OCI-LY1 (cell line): ENCODE results near the gene LHX5.

Experiments
- H2AFZ ChIP-seq: fragments of 200-600 bp; sonication (generic), shearing (Covaris generic); 2 replicates; pipeline ENCODE4 v1.6.0; 2014; ENCODE audit warnings: antibody characterized with exemption, mild to moderate bottlenecking, low read length
- H3F3A ChIP-seq: fragments of 200-600 bp; sonication (generic), shearing (Covaris generic); 2 replicates; pipeline ENCODE4 v1.6.0; 2014; ENCODE audit warnings: mild to moderate bottlenecking, antibody characterized with exemption, low read length, moderate library complexity; ENCODE audit not compliant: insufficient read depth
- H3K27ac ChIP-seq: fragments of 200-600 bp; sonication (generic); 2 replicates; pipeline ENCODE4 v1.5.1; 2014; ENCODE audit warnings: low read length, mixed run types, mild to moderate bottlenecking, low read depth; ENCODE audit not compliant: poor library complexity, severe bottlenecking
- H3K27me3 ChIP-seq: fragments of 200-600 bp; sonication (generic); 2 replicates; pipeline ENCODE4 v1.6.0; 2014; ENCODE audit warnings: antibody characterized with exemption, mild to moderate bottlenecking, low read length, moderate library complexity; ENCODE audit not compliant: insufficient read depth
- H3K36me3 ChIP-seq: fragments of 200-600 bp; sonication (generic); 2 replicates; pipeline ENCODE4 v1.6.1; 2014; ENCODE audit warnings: mild to moderate bottlenecking, antibody characterized with exemption, low read length, moderate library complexity, mixed read lengths; ENCODE audit not compliant: insufficient read depth
- H3K4me1 ChIP-seq: fragments of 200-600 bp; sonication (generic); 2 replicates; pipeline ENCODE4 v1.5.1; 2014; ENCODE audit warnings: mild to moderate bottlenecking, low read length, moderate library complexity; ENCODE audit not compliant: insufficient read depth, severe bottlenecking
- H3K4me2 ChIP-seq: fragments of 200-600 bp; sonication (generic), shearing (Covaris generic); 2 replicates; pipeline ENCODE4 v1.6.1; 2014; ENCODE audit warnings: low read length
- H3K4me3 ChIP-seq: fragments of 200-600 bp; sonication (generic); 2 replicates; pipeline ENCODE4 v1.5.1; 2014; ENCODE audit warnings: low read length, low read depth, mild to moderate bottlenecking, mixed read lengths; ENCODE audit not compliant: poor library complexity, severe bottlenecking
- H3K79me2 ChIP-seq: fragments of 200-600 bp; shearing (Covaris generic); 2 replicates; pipeline ENCODE4 v1.6.1; 2016; ENCODE audit warnings: mixed run types, low read length, mixed read lengths; ENCODE audit not compliant: insufficient read depth
- H3K9ac ChIP-seq: fragments of 200-600 bp; sonication (generic), shearing (Covaris generic); 2 replicates; pipeline ENCODE4 v1.6.1; 2014; ENCODE audit warnings: mild to moderate bottlenecking, low read length, mixed read lengths
- H3K9me2 ChIP-seq: fragments of 200-600 bp; sonication (generic), shearing (Covaris generic); 2 replicates; pipeline ENCODE4 v1.6.1; 2014; ENCODE audit warnings: low read depth, mild to moderate bottlenecking, low read length, mixed read lengths
- H3K9me3 ChIP-seq: fragments of 200-600 bp; shearing (Covaris generic); 2 replicates; pipeline ENCODE4 v1.6.1; 2014; ENCODE audit warnings: low read length, mixed read lengths
- H4K20me1 ChIP-seq: fragments of 200-600 bp; sonication (generic), shearing (Covaris generic); 2 replicates; pipeline ENCODE4 v1.6.0; 2016; ENCODE audit warnings: mild to moderate bottlenecking, low read length; ENCODE audit not compliant: insufficient read depth
- EZH2 ChIP-seq: fragments of 200-600 bp; sonication (generic), shearing (Covaris generic); IDR thresholded peaks from 2 replicates; pipeline ENCODE4 v1.8.0; 2017; ENCODE audit warnings: borderline replicate concordance, mixed run types, mild to moderate bottlenecking, antibody characterized with exemption, low read length, moderate library complexity, mixed read lengths
- TF ChIP-seq, protein P1 (sequence below): fragments of 200-600 bp; sonication (generic), shearing (Covaris generic); IDR thresholded peaks from 2 replicates; pipeline ENCODE4 v1.5.1; 2017; ENCODE audit warnings: mild to moderate bottlenecking, antibody characterized with exemption, low read length, moderate library complexity, mixed read lengths

Gene LHX5

DNA sequence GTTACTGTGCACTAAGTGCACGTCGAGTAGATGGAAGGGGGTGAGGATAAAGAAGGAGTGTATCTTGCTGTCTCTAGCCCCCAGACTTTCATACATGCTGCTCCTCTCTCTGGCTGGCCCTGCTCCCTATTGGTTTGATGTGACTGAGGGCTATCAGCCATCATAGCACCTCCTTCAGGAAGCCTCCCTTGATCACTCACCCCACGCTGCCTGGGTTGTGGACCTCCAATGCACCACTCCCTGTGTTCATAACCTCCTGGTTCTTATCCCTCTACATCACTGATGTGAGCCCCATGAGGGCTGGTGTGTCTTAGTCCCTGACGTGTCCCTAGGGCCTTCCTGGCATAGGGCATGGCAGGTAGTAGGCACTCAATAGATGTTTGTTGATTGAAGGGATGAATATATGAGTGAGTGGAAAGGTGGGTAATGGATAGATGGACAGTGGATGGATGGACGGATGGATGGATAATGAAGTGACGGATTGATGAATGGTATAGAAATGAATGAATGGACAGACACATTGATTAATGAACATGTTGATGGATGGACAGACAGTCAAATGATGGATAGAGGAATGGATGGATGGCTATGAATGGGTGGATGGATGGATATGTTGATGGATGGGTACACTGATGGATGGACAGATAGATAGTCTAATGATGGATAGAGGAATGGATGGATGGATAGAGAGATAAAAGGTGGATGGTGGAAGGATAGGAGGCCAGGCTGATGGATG lies 34.5 kb downstream of the LHX5 start:
- no peak overlapping the region for H3K4me2 ChIP-seq
- no peaks in the 10 kb centered on the region for H3K79me2 ChIP-seq

DNA sequence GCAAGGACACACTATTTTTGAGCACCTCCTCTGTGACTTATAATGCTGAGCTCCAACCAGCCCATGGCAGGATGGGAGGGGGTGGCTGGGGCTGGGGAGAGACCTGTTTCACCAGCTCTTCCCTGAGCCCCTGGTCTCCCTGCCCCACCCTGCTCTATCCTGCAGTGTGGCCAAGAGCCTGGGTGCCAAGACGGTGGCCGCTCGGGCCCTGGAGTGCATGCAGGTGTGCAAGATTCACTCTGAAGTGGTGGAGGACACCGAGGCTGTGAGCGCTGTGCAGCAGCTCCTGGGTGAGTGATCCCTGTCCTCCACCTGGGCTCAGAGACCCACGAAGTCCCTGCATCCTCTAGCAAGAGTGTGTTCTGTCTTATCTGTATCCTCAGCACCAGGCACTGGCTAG lies 35.1 kb downstream of the LHX5 start:
- no peaks in the 10 kb centered on the region for H3K4me1 ChIP-seq
- no peaks in the 10 kb centered on the region for H3K79me2 ChIP-seq
- no peak overlapping the region for H3K9ac ChIP-seq
- TF ChIP-seq EZH2: no peak
- TF ChIP-seq, protein P1, sequence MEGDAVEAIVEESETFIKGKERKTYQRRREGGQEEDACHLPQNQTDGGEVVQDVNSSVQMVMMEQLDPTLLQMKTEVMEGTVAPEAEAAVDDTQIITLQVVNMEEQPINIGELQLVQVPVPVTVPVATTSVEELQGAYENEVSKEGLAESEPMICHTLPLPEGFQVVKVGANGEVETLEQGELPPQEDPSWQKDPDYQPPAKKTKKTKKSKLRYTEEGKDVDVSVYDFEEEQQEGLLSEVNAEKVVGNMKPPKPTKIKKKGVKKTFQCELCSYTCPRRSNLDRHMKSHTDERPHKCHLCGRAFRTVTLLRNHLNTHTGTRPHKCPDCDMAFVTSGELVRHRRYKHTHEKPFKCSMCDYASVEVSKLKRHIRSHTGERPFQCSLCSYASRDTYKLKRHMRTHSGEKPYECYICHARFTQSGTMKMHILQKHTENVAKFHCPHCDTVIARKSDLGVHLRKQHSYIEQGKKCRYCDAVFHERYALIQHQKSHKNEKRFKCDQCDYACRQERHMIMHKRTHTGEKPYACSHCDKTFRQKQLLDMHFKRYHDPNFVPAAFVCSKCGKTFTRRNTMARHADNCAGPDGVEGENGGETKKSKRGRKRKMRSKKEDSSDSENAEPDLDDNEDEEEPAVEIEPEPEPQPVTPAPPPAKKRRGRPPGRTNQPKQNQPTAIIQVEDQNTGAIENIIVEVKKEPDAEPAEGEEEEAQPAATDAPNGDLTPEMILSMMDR: no peak
- no peaks in the 10 kb centered on the region for H3F3A ChIP-seq
- no peak overlapping the region for H3K4me2 ChIP-seq
- no peaks in the 10 kb centered on the region for H3K9me3 ChIP-seq
- H3K4me3 ChIP-seq: no peak overlapping the region
- H3K27ac ChIP-seq: no peak overlapping the region
- H3K9me2 ChIP-seq: no peaks in the 10 kb centered on the region
- no peaks in the 10 kb centered on the region for H4K20me1 ChIP-seq
- no peaks in the 10 kb centered on the region for H3K36me3 ChIP-seq
- H3K27me3 ChIP-seq: 0 out of 2 replicates have a peak, but pooled peaks cover 4% of the 10 kb centered on the region
- H2AFZ ChIP-seq: no peak overlapping the region

More for the DNA sequence above, 34.5 kb downstream of the LHX5 start:
- no peak overlapping the region for H3K9ac ChIP-seq
- H2AFZ ChIP-seq: no peak overlapping the region
- TF ChIP-seq, protein P1: no peak
- no peak for TF ChIP-seq EZH2
- 0 out of 2 replicates have a peak, but pooled peaks cover 4% of the 10 kb centered on the region for H3K27me3 ChIP-seq
- H4K20me1 ChIP-seq: no peaks in the 10 kb centered on the region
- H3K4me1 ChIP-seq: no peaks in the 10 kb centered on the region
- no peaks in the 10 kb centered on the region for H3K36me3 ChIP-seq
- no peaks in the 10 kb centered on the region for H3K9me3 ChIP-seq
- H3F3A ChIP-seq: no peaks in the 10 kb centered on the region
- no peak overlapping the region for H3K27ac ChIP-seq
- no peak overlapping the region for H3K4me3 ChIP-seq
- H3K9me2 ChIP-seq: no peaks in the 10 kb centered on the region

DNA sequence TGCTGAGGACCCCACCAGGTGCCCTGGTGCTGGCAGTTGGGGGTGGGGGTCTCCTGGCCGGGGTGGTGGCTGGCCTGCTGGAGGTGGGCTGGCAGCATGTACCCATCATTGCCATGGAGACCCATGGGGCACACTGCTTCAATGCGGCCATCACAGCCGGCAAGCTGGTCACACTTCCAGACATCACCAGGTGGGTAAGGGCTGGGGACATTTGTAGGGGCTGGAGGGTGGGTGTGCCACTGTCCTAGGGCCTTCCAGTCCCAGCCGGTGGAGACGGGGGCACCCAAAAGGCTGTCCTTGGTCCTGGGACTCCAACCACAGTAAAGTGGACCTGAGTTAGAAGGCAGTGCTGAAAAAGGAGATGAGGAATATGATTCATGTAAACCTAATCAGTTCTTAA lies 36.3 kb downstream of the LHX5 start:
- Histone ChIP-seq H3K36me3 (no peaks in the 10 kb centered on the region), H4K20me1 (no peaks in the 10 kb centered on the region), H3K9me2 (no peaks in the 10 kb centered on the region), H3K4me3 (no peak overlapping the region), H2AFZ (no peak overlapping the region), H3K27me3 (peaks cover 5% of the 10 kb centered on the region; the same call in 1 of the 2 replicates), H3K79me2 (no peaks in the 10 kb centered on the region), H3K27ac (no peak overlapping the region), H3K4me2 (no peak overlapping the region), H3K9me3 (no peaks in the 10 kb centered on the region), H3F3A (no peaks in the 10 kb centered on the region), H3K4me1 (no peaks in the 10 kb centered on the region), H3K9ac (no peak overlapping the region)
- TF ChIP-seq, protein P1: no peak
- TF ChIP-seq EZH2: no peak
